ENCODE results near the gene PKIB.
"Not testable (repeated sequence)": the region's sequence is repeated elsewhere in the genome, so short reads cannot be mapped to it uniquely, and the experiment has no call there.

The PKIB gene

GRCh38 chr6:122621638-122622037, 11.4 kb downstream of the PKIB start:
- DNase-seq: no peak

GRCh38 chr6:122622479-122622878, 12.3 kb downstream of the PKIB start:
- no peak for DNase-seq

GRCh38 chr6:122623279-122623678, 13.1 kb downstream of the PKIB start:
- no peak for DNase-seq

GRCh38 chr6:122624853-122625252, 14.6 kb downstream of the PKIB start:
- DNase-seq: no peak

GRCh38 chr6:122628714-122629113, 18.5 kb downstream of the PKIB start:
- no peak for DNase-seq

GRCh38 chr6:122631571-122632249, 21.5 kb downstream of the PKIB start:
- no peak for DNase-seq

- DNase-seq: no peak
Observed at GRCh38 chr6:122640366-122640765, 30.2 kb downstream of the PKIB start.

GRCh38 chr6:122641819-122642218, 31.6 kb downstream of the PKIB start:
- no peak for DNase-seq

- not testable (repeated sequence) for DNase-seq
Observed at GRCh38 chr6:122642604-122643003, 32.4 kb downstream of the PKIB start.

- no peak for DNase-seq
Observed at GRCh38 chr6:122645256-122645655, 35.1 kb downstream of the PKIB start.

GRCh38 chr6:122647765-122648164, 37.6 kb downstream of the PKIB start:
- DNase-seq: no peak

- no peak for DNase-seq
Observed at GRCh38 chr6:122648726-122649125, 38.5 kb downstream of the PKIB start.

- DNase-seq: no peak
Observed at GRCh38 chr6:122649701-122650100, 39.5 kb downstream of the PKIB start.

- no peak for DNase-seq
Observed at GRCh38 chr6:122650403-122650802, 40.2 kb downstream of the PKIB start.

- no peak for DNase-seq
Observed at GRCh38 chr6:122651031-122651430, 40.8 kb downstream of the PKIB start.

- no peak for DNase-seq
Observed at GRCh38 chr6:122651604-122652003, 41.4 kb downstream of the PKIB start.

GRCh38 chr6:122652431-122652830, 42.2 kb downstream of the PKIB start:
- DNase-seq: no peak

- DNase-seq: no peak
Observed at GRCh38 chr6:122653094-122653493, 42.9 kb downstream of the PKIB start.

- DNase-seq: no peak
Observed at GRCh38 chr6:122654012-122654411, 43.8 kb downstream of the PKIB start.

GRCh38 chr6:122657601-122658000, 47.4 kb downstream of the PKIB start:
- no peak for DNase-seq

- no peak for DNase-seq
Observed at GRCh38 chr6:122660296-122660695, 50.1 kb downstream of the PKIB start.

GRCh38 chr6:122663981-122664380, 53.8 kb downstream of the PKIB start:
- DNase-seq: no peak

- DNase-seq: no peak
Observed at GRCh38 chr6:122665929-122666328, 55.7 kb downstream of the PKIB start.

GRCh38 chr6:122666418-122666817, 56.2 kb downstream of the PKIB start:
- no peak for DNase-seq

GRCh38 chr6:122669418-122669817, 59.2 kb downstream of the PKIB start:
- no peak for DNase-seq
